ENCODE results near the gene KRT38.

Gene KRT38

GRCh38 chr17:41393826-41394225 is 47.0 kb downstream of the KRT38 start:
- no peak for DNase-seq

- no peak for DNase-seq
Observed at GRCh38 chr17:41393294-41393693, 47.5 kb downstream of the KRT38 start.

- no peak for DNase-seq
Observed at GRCh38 chr17:41392278-41392677, 48.5 kb downstream of the KRT38 start.

- DNase-seq = no peak
Observed at GRCh38 chr17:41391535-41391934, 49.2 kb downstream of the KRT38 start.

GRCh38 chr17:41390411-41390938 is 50.3 kb downstream of the KRT38 start:
- no peak for DNase-seq

GRCh38 chr17:41387670-41388069 is 53.1 kb downstream of the KRT38 start:
- DNase-seq = no peak

GRCh38 chr17:41386227-41386626 is 54.6 kb downstream of the KRT38 start:
- DNase-seq = no peak
